ENCODE data around the gene ROBO4.

GRCh38 chr11:124920356-124920755 is 22.7 kb upstream of the ROBO4 start:
- TF ChIP-seq EZH2 (optimal IDR thresholded peaks at IDR 0.05; ENCODE audit: low read depth, low read length) (no peak), CTCF (IDR thresholded peaks at IDR 0.05; ENCODE audit: low read length) (no peak)
